SH-SY5Y (cell line): ENCODE data around the gene EML1.

ENCODE experiments used
- GATA2 ChIP-seq: IDR thresholded peaks from 2 replicates; pipeline ENCODE4 v1.6.1; 2011; ENCODE audit warnings: mild to moderate bottlenecking, low read depth, low read length
- GATA3 ChIP-seq: IDR thresholded peaks from 2 replicates; pipeline ENCODE4 v1.6.1; 2011; ENCODE audit warnings: low read depth, mild to moderate bottlenecking, low read length, moderate library complexity

Gene EML1

GRCh38 chr14:99908653-99909250 is 115.5 kb downstream of the EML1 start:
- no peak for TF ChIP-seq GATA3
- no peak for TF ChIP-seq GATA2

- TF ChIP-seq GATA3 (no peak), GATA2 (no peak)
These were observed 116.4 kb downstream of the EML1 start for GRCh38 chr14:99909513-99910064.

- TF ChIP-seq GATA3 (no peak), GATA2 (no peak)
These were observed 117.4 kb downstream of the EML1 start for GRCh38 chr14:99910337-99911309.

DNA sequence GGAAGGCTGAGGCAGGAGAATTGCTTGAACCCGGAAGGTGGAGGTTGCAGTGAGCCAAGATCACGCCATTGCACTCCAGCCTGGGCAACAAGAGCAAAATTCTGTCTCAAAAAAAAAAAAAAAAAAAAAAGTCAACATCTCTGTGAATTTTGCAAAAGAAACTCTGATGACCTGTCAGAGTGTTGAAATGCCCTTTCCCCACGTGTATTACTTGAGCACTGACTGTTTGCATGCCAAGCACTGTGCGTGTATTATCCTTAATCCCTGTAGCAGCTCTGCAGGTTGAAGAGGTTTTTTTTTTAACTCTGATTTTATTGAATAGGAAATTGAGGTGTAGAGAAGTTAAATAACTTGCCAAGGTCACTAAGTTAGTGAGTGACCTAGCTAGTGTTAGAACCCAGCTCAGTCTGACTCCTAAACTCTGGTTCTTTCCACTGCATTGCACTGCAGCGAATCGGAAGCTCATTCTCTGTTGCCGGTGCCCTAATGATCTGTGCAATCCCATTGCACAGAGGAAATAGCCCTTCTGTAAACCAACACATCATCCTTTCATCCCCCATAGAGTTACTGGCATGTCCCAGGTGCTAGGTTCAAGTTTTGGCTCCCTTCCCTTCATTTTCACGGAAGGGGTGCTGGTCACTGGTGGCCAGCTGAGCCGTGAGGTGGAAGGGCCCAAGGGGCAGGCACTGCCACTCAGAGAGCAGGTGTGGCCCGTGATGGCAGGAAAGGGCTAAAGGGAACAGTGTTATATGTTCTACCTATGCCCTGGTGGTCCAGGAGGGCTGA is 122.3 kb downstream of the EML1 start:
- no peak for TF ChIP-seq GATA3
- no peak for TF ChIP-seq GATA2

DNA sequence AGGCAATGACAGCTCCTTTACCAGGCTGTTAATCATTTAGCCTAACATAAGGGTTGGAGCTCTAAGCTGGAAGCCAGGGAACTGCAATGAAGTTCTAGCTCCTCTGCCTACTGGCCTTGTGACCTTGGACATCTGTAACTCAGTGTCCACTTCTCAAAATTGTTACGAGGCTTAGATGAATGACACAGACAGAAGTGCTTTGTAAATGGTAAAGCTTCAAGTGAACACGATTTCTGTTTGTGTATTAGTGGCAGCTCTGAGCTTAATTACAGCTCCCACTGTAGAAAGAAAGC is 122.8 kb downstream of the EML1 start:
- TF ChIP-seq GATA2 (no peak), GATA3 (no peak)

DNA sequence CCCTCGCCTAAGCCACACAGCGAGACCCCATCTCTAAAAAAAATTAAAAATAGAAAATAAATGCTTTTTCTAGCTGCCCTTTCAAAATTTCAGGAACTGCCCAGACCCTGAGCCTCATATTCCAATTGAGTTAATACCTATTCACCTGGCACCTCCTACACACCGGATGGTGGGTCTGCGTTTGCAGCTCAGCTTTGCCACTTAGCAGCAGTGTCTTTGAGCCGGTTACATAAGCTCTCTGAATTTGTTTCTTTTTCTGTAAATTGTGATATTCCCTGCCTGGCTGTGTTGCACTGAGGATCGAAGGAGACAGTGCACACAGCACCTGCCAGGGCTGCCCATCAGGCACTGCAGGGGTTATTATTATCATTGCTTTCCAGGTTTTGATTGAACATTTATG is 125.6 kb downstream of the EML1 start:
- TF ChIP-seq GATA2 (no peak), GATA3 (no peak)

DNA sequence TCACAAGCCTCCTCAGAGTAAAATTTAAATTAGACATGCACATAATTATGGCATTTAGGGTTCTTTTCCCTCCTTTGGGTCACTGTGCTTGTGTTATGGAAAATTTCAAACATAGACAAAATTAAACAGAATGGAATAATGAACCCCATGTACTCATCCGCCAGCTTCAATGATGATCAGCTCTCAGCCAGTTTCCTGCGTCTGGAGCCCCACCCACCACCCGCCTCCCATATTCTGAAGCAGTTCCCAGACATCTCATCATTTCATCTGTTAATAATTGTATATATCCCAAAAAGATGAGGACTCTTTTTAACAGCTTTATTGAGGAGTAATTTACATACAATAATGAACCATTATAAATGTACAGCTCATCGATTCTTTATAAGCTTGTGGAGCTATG is 128.2 kb downstream of the EML1 start:
- TF ChIP-seq GATA2 (no peak), GATA3 (no peak)

GRCh38 chr14:99924379-99924778 is 131.2 kb downstream of the EML1 start:
- TF ChIP-seq GATA3 (no peak), GATA2 (no peak)

DNA sequence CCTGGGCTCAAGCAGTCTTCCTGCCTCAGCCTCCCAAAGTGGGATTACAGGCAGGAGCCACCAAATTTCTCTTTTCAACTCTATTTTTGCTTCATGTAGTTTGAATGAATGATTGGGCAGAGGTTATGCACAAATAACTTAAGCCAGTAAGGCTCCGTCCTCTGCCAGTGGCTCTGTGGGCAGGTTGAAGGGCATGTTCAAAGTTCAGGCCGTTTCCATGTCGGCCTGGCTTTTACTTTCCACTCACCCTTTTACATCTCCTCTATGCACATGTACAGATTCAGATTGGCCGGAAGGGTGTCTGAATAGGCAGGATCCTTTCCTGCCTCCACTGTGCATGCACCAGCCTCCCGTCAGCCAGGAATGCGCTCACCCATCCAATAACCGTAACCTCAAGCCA is 132.3 kb downstream of the EML1 start:
- TF ChIP-seq GATA2 (no peak), GATA3 (no peak)

DNA sequence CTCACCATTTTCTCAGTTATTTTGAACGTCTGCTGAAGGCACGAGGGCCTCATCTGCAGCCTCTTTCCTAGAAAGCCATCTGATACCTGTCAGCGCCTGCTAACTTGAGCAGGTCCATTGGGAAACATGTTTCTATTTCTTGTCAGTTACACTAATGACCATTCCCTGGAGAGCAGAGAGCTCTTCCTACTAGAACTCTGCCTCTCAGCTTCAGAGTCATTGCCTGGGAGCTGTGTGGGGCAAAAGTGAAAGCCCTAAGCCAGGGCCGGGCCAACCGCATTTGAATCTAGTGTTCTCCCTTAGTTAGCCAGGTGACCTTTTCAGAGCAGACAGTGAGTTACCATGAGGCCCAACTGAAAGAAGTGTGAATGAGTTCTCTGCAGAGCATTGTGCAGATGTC is 135.8 kb downstream of the EML1 start:
- no peak for TF ChIP-seq GATA2

DNA sequence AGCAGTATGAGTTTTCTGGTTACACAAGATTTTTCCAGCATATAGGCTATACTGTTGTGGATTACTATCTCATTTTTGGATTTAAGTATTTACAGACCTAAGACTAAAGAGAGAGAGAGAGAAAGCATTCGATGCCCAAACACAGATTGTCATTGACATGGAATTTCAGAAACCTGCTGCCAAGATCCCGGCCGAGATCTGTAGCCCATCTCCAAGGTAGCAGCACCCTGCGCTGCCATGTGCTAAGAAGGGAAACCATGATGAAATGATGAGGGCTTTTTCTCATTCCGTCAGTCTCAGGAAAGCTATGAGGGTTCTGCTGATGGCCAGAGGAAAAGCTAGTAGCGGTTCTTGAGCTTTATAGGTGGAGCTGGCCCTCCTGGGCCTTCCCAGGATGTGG is 136.4 kb downstream of the EML1 start:
- TF ChIP-seq GATA2 (no peak), GATA3 (no peak)

GRCh38 chr14:99930420-99931274 is 137.4 kb downstream of the EML1 start:
- TF ChIP-seq GATA2 (no peak), GATA3 (no peak)

GRCh38 chr14:99931308-99931707 is 138.1 kb downstream of the EML1 start:
- no peak for TF ChIP-seq GATA3
- no peak for TF ChIP-seq GATA2
